Stimulated activated CD8-positive, alpha-beta memory T cell treated with anti-CD3 and anti-CD28 coated beads, Interleukin-4, amount 100 ng/mL, for 4 hours (primary cell): Measurements from ENCODE around the gene SCUBE1.

Source experiments
- DNase-seq, 2 donors: peaks; one replicate each; pipeline ENCODE4 v3.0.0-alpha.2; 2020; ENCODE audit warnings: low read depth in 2 of 2, low spot score in 1 of 2

The SCUBE1 gene

DNA sequence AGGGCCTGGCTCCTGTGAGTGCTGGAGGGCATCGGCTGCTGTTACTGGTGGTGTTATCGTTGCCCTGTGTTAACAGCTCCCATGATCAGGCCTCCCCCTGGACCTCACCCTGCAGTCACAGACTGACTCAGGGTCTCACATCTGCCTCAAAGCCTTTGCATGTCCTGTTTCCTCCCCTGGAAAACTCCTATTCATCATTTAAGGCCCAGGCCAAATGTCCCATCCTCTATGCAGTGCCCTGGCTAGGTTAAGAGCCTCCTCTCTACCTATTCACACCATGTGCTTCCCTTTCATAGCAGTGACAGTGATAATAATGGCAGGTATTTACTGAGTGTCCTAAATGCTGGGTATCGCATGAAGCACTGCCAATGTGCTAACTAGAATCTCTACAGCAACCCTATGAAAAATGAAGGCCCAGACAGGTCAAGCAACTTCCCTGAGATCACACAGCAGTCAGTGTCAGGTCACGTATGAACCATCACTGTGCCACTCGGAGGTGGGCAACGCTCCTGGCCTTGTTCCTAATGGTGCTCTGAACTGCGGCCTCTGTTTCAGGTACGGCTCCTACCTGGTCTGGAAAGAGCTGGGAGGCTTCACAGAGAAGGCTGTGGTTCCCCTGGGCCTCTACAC, 182.6 kb downstream of the SCUBE1 start:
- no peak for DNase-seq

DNA sequence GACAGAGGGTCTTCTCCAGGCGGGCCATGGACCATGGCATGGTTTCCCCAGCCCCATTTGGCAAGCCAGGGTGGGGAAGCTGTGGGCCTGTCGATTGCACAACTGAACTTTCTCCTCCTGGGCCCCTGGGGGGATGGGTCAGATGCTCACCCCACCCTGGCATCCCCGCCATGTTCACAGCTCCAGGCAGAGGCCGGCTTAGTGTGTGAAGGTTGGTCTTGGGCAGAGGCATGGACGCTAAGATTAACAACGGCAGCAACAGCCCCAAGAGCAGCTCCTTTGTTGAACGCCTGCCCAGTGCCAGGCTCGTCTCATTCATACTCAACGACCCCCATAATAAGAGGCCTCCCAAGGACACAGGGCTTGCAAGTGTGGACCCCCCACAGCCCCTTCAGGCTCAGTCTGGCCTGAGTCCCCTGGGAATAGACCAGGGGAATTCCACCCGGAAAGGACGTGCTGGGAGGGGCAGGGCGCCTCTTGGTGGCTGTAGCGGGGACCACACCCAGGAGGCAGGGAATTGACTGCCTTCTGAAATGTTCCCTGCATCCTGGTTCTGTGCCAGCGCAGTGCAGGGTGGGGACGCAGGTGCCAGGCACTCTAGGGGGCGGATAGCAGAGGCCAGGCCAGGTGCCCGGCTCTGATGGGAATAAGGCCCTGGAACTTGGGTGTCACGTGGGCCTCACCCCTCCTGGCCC, 183.5 kb downstream of the SCUBE1 start:
- no peak for DNase-seq

DNA sequence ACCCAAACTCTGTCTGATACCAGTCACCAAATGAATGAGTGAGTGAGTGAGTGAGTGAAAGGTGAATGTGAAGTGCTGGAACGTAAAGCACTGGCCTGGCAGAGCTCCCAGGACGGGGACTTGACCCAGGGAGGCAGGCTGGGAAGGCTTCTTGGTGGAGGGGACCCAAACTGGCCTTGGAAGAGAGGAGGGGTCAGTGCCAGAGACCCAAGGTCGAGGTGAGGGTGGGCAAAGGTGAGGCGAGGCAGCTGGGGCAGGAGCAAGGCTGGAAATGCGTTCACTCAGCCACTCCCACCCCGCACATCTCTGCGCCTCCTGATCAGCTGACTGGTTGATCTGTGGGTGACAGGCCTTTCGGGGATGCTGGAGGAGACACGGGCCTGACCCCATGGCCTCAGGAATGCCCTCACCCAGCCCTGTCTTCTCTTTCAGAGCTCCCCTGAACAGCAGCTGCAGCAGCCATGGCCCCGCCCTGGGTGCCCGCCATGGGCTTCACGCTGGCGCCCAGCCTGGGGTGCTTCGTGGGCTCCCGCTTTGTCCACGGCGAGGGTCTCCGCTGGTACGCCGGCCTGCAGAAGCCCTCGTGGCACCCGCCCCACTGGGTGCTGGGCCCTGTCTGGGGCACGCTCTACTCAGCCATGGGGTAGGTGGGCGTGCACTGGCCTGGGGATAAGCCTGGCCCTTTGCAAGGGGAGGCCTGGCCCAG, 184.2 kb downstream of the SCUBE1 start:
- no peak for DNase-seq

DNA sequence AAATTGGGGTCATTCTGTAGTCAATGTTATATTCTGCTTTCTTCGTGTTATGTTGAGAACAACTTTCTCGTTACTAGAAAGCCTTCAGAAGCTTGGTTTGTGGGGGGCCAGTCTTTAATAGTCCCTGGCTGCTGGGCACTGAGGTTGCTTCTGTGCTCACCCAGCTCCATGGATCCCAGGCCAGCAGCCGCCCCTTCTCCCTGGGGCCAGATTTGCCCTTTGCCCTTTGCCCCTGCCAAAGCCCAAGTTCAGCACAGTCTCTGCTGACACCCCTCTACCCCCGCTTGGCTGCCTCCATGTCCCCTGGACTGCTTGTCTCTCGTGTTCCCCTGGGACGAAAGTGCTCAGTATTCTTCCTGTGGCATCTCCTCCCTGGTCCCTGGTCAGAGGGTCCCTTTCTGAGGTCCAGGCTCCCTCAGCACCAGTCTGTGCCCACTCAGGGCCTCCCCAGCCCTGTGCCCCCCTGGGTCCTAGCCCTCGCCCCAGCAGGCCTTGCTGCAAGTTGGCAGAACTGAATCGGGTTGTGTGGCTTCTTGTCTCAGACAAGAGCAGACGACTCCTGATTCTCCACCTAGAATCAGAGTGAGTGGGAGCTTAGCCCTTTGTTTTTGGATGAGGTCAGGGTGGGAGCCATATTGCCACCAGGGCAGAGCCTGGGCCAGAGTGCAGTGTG, 185.2 kb downstream of the SCUBE1 start:
- no peak for DNase-seq

DNA sequence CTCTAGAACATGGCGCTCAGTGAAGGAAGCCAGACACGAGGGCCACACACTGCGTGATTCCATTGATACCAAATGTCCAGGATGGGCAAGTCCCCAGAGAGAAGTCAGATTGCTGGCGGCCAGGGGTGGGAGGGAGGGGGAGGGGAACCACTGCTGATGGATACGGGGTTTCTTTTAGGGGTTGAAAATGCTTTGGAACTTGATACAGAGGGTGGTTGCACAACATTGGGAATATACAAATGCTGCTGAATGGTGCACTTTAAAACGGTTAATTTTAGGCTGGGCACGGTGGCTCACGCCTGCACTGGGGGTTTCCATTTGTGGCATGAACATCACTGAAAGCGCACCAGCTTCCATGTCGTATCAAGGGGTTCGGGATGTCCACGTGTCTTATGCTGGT, 186.8 kb downstream of the SCUBE1 start:
- no peak for DNase-seq

DNA sequence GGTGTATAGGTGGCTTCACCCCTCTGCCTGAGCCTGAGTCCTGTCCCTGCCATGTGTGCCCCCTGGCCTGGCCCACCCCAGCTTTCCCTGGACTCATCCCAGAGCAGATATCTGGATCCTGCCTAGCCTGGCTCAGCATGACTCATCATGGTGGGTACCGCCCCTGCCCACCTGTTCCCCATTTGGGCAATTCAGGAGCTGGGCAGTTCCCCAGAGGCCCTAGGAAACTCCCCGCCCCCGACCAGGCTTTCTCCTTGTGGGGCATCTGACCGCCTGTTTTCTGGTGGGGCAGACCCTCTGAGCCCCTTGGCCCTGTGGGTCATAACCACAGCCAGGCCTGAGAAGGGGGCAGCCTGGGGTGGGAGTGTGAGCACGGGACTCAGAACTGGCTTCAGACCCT, 187.4 kb downstream of the SCUBE1 start:
- DNase-seq: no peak

DNA sequence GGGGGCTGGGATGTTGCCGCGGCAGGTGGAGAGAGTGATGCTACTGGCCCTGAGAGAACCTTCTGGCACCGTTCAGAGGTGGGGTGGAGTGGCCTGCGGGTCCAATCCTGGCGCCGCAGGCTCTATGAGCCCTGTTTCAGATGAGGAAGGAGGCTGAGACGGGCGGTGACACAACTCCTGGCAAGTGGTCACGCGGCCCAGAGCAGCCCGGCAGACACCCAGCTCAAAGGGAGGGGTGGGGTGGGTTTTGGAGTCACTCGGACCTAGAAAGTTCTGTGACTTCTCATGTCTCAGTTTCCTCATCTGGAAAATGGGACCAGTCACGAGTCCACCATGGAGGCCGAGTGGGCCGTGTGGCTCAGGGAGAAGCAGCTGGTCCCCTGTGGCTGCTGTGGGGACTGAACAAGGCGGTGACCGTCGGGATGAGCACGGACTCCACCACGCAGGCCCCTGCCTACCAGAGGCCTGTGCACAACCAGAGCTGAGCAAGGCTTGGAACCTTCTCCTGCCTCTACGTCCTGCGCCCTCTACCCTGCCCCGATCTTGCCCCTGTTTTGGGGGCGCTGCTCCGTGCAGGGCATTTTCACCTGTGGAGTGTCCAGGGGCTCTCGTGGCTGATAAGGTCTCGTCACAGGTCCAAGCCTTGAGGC, 188.2 kb downstream of the SCUBE1 start:
- no peak for DNase-seq

DNA sequence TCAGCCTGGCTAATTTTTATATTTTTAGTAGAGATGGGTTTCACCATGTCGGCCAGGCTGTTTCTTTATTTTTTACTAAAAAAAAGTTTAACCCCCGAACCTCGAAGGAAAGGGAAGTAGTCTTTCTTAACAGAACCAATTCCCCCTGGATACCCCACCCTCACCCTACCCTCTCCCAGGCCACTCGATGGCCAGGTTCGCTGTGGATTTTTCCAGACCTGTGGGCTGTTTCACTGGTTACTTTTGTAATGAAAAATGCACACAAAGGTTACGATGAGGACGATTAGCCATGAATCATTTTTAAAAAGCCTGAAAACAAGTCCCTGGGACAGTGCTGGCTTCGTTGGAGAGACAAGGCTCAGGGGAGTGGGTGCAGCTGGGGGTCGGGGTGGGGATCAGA, 189.3 kb downstream of the SCUBE1 start:
- no peak for DNase-seq

DNA sequence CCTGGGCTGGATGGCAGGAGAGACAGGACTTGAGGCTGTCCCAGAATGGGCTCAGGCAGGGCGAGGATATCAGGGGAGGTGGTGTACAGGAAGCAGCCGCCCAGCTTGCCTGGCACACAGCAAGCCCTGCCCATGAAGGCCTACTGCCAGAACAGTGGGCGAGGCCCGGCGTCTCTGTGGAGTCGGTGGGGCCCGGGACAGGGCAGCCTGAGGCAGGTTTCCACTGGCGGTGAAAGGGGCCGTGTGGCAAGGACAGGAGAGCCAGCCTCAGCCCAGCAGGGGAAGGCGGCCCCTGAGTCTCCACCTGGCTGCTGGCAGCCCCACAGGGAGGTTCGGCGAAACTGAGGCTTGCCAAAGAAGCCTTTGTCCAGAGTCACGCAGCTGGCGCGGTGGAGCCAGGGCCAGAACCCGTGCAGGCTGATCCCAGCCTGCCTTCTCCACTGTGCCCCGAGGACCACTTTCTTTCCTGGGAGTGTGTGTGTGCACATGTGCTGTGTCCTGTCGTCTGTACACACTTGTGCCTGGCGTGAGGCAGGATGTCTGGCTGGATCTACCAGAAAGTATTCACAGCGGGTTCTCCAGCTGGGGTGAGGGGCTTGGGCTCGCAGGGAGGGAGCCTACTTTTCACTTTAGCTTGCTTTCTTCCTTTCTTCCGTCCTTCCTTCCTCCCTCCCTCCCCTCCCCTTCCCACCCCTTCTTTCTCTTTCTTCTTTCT, 190.7 kb downstream of the SCUBE1 start:
- DNase-seq: peak; percentile 21 to 22

DNA sequence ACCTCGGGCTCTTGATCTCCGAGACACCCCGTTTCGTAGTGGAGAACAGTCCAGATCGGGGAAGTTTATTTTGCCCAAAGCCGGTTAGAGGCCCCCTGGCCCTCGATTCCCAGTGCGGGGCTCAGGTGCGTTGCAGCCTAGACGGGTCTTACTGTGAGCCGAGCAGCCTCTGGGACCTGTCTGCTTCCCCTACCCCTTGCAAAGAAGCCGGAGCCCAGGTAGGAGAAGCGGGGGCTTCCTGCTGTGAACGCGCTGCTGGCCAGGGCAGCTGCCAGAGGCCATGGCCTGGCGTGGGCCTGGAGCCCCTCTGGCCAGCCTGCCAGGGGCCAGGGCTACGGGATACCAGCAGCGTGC, 191.2 kb downstream of the SCUBE1 start:
- DNase-seq: no peak

DNA sequence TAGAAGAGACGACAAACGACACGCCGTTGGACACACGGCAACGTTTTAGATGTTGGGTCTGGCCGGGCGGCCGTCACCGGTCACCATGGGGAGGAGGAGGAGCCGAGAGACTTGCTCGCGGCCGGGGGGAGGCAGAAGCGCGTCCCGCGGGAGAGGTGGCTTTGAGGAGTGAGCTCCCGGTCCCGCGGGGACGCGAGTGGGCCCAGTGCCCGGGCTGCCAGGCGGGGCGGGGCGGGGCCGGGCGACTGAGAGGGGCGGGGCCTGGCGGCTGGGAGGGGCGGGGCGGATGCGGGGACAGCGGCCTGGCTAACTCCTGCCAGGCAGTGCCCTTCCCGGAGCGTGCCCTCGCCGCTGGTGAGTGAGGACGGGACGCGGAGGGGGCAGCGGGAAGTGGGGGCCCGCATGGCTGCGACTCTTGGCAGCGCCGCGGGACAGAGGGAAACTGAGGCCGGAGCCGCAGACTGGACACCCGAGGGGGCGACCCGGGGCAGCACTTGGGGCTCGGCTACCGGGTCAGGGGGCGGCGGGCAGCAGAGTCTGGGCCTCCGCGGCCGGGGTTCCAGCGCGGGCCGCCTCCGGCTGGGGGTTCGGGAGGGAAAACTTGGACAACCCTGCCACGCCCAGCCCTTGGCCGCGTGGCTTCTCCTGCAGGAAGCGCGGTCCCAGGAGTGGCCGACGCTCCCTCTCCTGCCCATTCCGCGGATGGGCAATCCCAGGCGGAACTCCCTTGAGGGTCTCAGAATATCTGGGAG, 191.7 kb downstream of the SCUBE1 start, which contains the start of gene TSPO:
Gene TSPO, plus strand, starts transcription at position 309 of the 752 bp plus-strand sequence. CDS start 7,680 bp downstream, outside the sequence.
- DNase-seq: peak; percentile 22 to 28

DNA sequence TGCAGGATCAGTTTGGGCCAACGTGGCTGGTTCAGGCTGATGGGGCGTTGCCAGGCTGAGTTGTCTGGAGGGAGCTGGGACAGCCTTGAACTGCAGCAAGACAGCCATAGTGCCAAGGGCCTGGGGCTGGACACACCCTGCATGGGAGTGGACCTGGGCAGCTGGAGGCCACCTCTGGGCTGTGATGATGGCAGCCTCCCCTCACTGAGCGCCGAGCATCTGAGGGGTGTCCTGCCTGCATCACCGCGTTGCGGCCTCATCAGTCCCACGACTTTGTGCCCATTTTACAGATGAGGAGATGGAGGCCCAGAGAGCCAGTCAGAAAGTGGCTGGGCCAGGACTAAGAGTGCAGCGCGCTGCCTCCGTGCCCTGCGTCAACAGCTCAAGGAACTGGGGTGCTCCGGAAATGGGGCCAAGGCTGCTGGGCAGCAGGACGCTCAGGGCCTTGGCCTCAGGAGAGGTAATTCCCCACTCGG, 192.4 kb downstream of the SCUBE1 start:
- DNase-seq: no peak

DNA sequence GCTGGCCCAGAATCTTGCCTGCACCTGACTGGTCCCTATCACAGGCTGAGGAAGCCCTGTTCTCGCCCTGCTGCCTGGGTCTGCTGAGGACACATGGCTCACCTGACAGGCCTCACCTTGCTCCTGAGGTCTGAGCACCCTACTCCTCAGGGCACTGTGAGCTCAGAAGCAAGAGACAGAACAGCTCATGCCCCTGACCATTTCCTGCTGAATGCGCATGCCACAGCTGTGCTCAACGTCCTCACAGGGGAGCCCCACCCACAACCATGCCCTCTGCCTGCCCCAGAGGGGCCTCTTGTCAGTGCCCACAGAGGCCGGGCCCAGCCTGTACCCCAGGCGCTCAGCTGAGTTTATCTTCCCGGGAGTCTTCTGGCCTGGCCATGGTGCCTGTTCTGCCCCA, 194.6 kb downstream of the SCUBE1 start:
- no peak for DNase-seq

DNA sequence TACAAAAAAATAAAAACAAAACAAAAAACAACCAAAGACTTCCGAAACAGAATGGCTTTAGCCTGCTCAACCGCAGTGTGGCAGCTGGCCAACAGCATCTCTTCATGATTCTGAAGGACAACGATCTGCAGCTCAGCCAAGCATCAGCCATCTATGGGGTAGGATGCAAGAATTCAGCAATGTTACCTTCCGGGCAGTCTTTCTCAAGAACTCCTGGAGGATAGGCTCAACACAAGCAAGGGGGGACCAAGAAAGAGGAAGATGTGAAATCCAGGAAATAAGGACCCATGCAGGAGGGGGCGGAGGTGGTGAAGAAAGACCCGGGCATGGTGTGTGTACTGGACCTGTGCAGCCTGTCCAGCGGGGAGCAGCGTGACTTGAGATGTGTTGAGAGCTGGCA, 195.4 kb downstream of the SCUBE1 start:
- DNase-seq: no peak
